ENCODE results near the gene ID1.

GRCh38 chr20:31606804-31607639 lies 1.9 kb downstream of the ID1 start:
- TF ChIP-seq CTCF (IDR thresholded peaks at IDR 0.05) (no peak), POLR2A (IDR thresholded peaks at IDR 0.05) (peak; percentile 9 to 60)

Measured in thyroid gland (tissue), 4 donors.